Sigmoid colon (tissue), 4 donors: ENCODE results near the gene ETFBKMT.

Experiments
- CTCF ChIP-seq, 4 experiments: fragments of 450-650 bp in 3 of 4; fragments of 200-600 bp in 1 of 4; IDR thresholded peaks; one replicate each; pipeline ENCODE4 v1.5.1; 2016 to 2019; ENCODE audit warnings: antibody characterized with exemption in 4 of 4, mild to moderate bottlenecking in 3 of 4, moderate library complexity in 2 of 4
- EP300 ChIP-seq, 4 donors: sonication (generic); formaldehyde crosslinking; IDR thresholded peaks; one replicate each; pipeline ENCODE4 v1.6.1; 2017; ENCODE audit warnings: antibody characterized with exemption in 4 of 4
- POLR2A ChIP-seq, 2 donors: fragments of 450-650 bp; IDR thresholded peaks; one replicate each; pipeline ENCODE4 v1.6.1; 2016; ENCODE audit warnings: antibody characterized with exemption in 2 of 2, mild to moderate bottlenecking in 2 of 2, moderate library complexity in 2 of 2
- POLR2AphosphoS5 ChIP-seq, 4 donors: sonication (generic); formaldehyde crosslinking; IDR thresholded peaks; one replicate each; pipeline ENCODE4 v1.6.1; 2017; ENCODE audit warnings: antibody characterized with exemption in 4 of 4

GRCh38 chr12:31647086-31647491 lies 12.4 kb upstream of the ETFBKMT start:
- TF ChIP-seq POLR2A (IDR thresholded peaks at IDR 0.05) (no peak), CTCF (IDR thresholded peaks at IDR 0.05) (no peak), EP300 (IDR thresholded peaks at IDR 0.05) (no peak), POLR2AphosphoS5 (IDR thresholded peaks at IDR 0.05) (no peak)
